ENCODE data around the gene OR4D2.

The OR4D2 gene

GRCh38 chr17:58184308-58184985 is 17.7 kb downstream of the OR4D2 start:
- Histone ChIP-seq H3K27ac (no peak overlapping the region), H3K9me3 (no peaks in the 10 kb centered on the region), H3K27me3 (peaks cover 12% of the 10 kb centered on the region), H3K4me3 (ENCODE audit: low read depth in 1 of 2, low read length in 1 of 2) (no peak overlapping the region), H3K4me1 (ENCODE audit: control insufficient read depth in 1 of 2, insufficient read depth in 1 of 2, low read depth in 1 of 2, low read length in 1 of 2) (peaks cover 5% of the 10 kb centered on the region in 2 experiments), H3K36me3 (no peaks in the 10 kb centered on the region)
- TF ChIP-seq CTCF (IDR thresholded peaks at IDR 0.05): no peak

DNA sequence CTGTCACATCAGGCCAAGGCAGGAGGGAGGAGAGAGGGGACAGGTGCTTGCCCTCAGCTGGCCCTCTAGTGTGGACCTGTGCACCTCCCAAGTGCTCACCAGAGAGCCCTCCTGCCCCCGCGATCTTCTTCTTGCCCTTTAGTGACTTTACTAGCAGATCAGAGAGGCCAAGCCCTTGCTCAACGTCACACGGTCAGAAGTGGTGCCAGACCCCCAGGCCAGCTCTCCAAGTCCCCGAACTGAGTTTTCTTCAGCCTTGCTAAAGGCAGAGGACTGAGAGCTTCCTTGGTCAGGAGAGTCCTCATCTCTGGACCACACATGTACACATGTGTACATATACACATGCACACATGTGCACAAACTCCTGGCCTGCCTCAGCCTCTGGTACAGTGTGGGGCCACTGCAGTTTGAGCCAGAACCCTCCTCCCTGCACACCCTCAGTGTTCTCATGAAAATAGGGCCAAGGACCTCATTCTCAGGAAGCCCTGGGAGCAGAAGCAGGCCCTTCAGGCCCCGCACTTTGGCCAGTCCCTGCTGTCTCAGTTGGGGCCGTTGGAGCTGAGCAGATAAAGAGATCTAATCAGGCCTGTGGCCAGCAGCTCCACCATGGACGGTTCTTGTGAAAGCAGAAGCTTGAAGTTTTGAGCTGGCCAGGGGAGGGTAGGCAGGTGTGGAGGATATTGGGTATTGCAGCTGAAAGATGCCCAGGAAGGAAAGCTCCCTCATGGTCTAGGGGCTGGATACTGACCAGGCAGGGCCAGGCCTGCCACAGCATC is 18.4 kb downstream of the OR4D2 start:
- H3K9me3 ChIP-seq: no peaks in the 10 kb centered on the region
- TF ChIP-seq CTCF (IDR thresholded peaks at IDR 0.05): no peak
- H3K4me3 ChIP-seq (ENCODE audit: low read depth in 1 of 2, low read length in 1 of 2): no peak overlapping the region
- no peak overlapping the region for H3K27ac ChIP-seq
- H3K27me3 ChIP-seq: peaks cover 20% of the 10 kb centered on the region
- peaks cover 5% of the 10 kb centered on the region in 2 experiments for H3K4me1 ChIP-seq (ENCODE audit: control insufficient read depth in 1 of 2, insufficient read depth in 1 of 2, low read depth in 1 of 2, low read length in 1 of 2)
- no peaks in the 10 kb centered on the region for H3K36me3 ChIP-seq

DNA sequence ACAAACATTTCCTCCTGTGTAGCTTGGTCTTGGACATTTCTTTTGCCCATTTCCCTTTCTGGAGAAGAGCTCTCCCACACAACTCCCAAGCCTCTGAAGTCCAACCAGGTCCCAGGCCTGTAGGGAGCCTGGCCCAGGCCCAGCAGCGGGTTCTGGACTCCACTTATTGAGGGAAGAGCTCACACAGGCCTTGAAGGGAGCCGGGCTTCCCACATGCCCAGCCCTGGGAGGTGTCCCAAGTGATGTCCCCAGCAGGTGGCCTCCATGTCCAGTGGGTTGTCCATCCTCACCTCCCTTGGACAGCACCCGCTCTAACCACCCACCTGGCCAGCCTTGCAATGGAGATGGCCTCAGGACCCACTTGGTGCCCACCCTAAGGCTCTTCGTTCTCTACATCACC is 19.8 kb downstream of the OR4D2 start:
- Histone ChIP-seq H3K36me3 (no peaks in the 10 kb centered on the region), H3K4me1 (ENCODE audit: control insufficient read depth in 1 of 2, insufficient read depth in 1 of 2, low read depth in 1 of 2, low read length in 1 of 2) (peaks cover 5% of the 10 kb centered on the region in 2 experiments), H3K4me3 (ENCODE audit: low read depth in 1 of 2, low read length in 1 of 2) (no peak overlapping the region), H3K9me3 (no peaks in the 10 kb centered on the region), H3K27me3 (peaks cover 28% of the 10 kb centered on the region), H3K27ac (no peak overlapping the region)
- no peak for TF ChIP-seq CTCF (IDR thresholded peaks at IDR 0.05)

DNA sequence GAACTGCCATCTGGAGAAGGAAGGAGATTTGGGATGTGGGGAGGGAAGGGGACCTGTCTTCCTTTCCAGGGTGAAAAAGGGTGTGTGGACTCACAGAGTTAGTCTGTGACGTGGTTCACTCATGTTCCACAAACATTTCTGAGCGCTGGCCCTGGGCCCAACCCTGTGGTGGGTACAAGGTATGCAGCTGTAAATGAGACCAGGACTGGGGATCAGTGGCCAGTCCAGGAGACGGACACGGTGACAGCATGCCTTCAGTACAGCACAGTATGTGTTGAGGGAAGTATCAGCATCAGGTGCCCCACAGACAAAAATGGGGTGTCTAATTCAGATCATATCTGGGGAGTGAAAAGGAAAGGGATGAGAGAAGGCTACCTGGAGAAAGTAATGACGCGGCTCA is 20.3 kb downstream of the OR4D2 start:
- Histone ChIP-seq H3K27ac (no peak overlapping the region), H3K4me1 (ENCODE audit: control insufficient read depth in 1 of 2, insufficient read depth in 1 of 2, low read depth in 1 of 2, low read length in 1 of 2) (peaks cover 5% of the 10 kb centered on the region in 2 experiments), H3K4me3 (ENCODE audit: low read depth in 1 of 2, low read length in 1 of 2) (no peak overlapping the region), H3K9me3 (no peaks in the 10 kb centered on the region), H3K36me3 (no peaks in the 10 kb centered on the region), H3K27me3 (peaks cover 28% of the 10 kb centered on the region)
- TF ChIP-seq CTCF (IDR thresholded peaks at IDR 0.05): no peak

DNA sequence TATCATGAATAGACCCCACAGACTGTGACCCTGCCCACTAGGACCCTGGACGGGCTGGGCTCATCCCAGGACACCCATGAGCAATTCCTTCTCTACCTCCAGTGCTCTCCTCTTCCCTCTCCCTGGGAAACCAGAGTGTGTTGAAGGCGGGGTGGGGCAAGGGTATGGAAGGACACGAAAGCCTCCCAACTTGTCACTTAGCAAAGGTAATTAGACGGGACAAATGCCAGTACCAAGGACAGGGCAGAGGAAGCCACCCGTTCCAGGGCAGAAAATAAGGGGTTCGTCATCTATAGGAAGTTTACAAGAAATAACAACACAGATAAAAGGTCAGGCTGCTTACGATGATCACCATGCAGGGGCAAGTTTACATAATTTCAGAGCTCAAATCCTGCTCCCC is 20.9 kb downstream of the OR4D2 start:
- Histone ChIP-seq H3K4me3 (ENCODE audit: low read depth in 1 of 2, low read length in 1 of 2) (no peak overlapping the region), H3K36me3 (no peaks in the 10 kb centered on the region), H3K9me3 (no peaks in the 10 kb centered on the region), H3K4me1 (ENCODE audit: control insufficient read depth in 1 of 2, insufficient read depth in 1 of 2, low read depth in 1 of 2, low read length in 1 of 2) (peaks cover 5% of the 10 kb centered on the region in 2 experiments), H3K27ac (no peak overlapping the region), H3K27me3 (peaks cover 28% of the 10 kb centered on the region)
- no peak for TF ChIP-seq CTCF (IDR thresholded peaks at IDR 0.05)
